ENCODE data around the gene EFEMP1.

EFEMP1 gene

DNA sequence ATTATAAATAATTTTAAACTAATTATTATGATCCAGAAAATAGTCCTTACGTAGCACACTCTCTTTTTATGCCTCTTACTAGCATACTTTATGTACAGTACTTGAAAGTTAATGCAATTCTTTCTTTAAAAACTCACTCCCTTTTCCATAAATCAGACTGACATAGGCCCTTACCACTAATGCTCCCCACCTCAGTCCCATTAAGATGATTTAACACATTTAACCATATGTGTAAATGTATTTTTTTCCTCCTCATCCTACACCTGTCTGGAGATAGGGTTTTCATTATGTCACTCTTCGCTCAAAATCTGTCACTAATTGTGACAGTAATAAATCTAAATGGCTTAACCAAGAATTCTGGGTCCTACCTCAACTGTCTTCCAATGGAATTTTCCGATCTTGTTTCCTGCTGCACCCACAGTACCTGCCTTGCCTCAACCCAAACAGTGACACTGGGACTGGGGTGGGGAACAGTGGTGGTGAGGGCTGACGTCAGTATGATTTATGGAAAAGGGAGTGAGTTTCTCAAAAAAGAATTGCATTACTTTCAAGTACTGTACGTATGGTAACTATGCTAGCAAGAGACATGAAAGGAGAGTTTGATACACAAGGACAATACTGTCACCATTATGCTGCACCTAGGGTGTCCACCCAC is 25.1 kb downstream of the EFEMP1 start:
- ATAC-seq: no peak

DNA sequence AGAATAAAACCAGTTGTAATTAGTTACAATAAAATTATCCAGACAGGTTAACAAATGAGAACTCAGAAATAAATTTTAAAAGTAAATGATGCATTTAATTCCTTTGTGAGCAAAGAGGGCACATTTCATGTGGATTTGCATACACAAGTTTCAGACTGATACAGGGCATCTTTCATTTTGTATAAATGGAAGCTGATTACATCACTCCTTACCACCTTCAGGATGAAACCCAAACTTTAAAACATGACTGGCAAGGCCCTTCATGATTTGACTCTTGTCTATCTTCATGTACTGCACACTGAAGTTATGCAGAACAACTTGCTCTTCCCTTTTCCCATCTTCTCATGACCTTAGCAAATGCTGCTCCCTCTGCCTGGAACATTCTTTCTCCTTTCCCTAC is 26.9 kb downstream of the EFEMP1 start:
- DNase-seq (no peak), ATAC-seq (no peak)

More for the DNA sequence above, 25.1 kb downstream of the EFEMP1 start:
- no peak for DNase-seq

DNA sequence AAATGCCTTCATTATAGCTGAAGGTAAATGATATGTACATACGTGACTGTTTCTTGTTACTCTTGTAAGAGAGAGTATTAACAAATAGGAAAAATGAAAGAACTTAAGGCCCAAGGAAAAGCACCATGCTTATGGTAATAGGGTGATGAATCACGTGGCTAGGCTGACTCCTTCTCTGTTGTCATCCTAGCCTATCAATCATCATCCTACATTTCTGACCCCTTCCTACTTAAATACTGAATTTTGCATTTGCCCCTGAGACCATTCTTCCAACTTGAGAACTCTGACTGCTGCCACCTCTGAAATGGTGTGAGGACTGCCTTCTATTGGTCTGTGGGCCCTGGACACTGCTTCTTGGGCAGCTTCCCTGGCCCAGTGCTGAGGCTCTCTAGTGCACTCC is 28.9 kb downstream of the EFEMP1 start:
- DNase-seq: no peak
- ATAC-seq: no peak

DNA sequence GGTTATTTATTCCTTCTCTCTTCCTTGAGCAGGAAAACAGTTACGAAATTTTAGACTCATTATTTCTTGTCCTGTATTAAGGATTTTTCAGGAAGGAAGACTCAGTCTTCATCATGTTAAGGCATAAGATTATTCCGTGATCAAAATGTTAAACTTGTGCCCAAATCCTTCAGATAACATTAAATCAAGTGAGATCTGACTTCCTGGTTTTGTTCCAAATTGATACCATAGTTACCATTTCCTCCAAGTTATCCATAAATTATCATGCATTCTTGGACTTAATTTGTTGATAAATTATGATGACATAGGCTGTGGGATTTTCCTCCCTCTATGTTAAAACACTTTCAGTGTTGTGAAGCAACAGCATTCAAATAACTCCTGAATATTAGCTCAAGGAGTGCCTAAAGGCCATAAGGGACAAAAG is 31.9 kb downstream of the EFEMP1 start:
- DNase-seq (no peak), ATAC-seq (no peak)

DNA sequence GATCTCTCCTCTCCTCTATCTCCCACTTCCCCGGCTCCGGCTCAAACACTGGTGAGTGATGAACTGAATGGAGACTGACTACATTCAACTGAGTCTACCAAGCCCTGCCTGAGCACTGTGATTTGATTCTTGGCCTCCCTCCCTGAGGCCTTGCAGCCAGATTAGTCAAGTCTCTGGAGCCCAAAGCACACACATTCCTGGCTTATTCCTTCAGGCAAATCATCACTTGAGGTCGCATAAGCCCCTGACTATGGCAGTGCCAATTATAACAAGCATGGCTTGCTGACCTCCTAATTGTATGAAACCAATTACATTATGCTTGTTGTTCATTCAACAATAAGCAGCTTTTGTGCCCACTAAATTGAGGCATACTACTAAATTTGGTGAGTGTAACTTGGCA is 34.6 kb downstream of the EFEMP1 start:
- DNase-seq: no peak
- no peak for ATAC-seq

DNA sequence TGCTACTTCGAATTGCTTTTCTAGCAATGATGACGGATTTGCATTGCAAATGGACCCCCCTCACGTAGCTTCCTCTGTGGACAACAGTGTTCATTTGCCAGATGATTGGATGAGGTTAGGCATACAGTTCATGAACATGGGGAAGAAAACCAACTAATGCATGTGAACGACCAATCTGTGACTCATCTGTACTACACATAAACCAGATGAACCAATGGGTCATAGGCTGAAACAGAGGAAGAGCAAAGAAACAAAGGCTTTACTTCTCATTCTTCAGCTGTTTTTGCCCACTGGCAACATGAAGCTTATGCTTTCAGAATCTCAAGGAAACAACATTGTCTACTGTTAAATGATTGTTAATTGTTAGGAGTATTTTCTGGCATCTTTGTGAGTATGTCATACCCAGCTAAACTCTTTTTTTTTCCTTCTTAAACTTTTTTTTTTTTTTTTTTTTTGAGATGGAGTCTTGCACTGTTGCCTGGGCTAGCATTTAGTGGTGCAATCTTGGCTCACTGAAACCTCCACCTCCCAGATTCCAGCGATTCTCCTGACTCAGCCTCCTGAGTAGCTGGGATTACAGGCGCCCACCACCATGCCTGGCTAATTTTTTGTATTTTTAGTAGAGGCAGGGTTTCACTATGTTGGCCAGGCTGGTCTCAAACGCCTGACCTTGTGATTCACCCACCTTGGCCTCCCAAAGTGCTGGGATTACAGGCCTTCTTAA is 35.5 kb downstream of the EFEMP1 start:
- no peak for ATAC-seq
- DNase-seq: no peak

DNA sequence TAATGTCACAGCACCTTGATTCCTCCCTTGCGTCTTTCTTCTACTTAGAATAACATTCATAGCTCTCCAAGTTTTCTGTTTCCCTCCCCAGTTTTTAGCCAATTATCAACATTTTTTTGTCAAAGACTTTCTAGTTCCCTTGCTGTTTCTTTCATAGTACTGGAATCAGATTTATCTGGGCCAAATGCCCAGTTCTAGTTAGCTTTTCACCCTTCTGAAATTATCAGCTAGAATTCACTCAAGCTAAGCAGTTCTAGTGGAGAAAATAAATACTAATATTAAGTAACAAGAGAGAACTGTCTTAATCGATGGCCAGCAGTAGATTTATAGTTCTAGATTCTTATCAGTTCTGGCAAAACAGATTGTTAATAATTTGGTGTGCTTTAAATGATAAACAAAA is 36.2 kb downstream of the EFEMP1 start:
- DNase-seq (no peak), ATAC-seq (no peak)

DNA sequence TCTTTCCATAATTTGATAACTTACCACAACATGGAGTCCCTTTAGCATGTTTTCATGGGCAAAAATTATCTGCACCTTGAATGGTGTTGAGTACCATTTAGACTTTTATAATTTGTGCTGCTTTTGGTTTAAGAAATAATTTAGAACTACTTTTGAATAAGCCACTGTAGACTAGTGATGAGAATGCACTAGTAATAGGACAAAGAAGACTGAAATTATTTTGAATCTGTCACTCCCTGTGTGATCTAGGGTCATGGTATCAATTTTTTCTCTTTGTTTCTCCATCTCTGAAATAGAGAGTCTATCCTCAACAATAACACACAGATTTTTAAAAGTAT is 37.7 kb downstream of the EFEMP1 start:
- DNase-seq (no peak), ATAC-seq (no peak)

DNA sequence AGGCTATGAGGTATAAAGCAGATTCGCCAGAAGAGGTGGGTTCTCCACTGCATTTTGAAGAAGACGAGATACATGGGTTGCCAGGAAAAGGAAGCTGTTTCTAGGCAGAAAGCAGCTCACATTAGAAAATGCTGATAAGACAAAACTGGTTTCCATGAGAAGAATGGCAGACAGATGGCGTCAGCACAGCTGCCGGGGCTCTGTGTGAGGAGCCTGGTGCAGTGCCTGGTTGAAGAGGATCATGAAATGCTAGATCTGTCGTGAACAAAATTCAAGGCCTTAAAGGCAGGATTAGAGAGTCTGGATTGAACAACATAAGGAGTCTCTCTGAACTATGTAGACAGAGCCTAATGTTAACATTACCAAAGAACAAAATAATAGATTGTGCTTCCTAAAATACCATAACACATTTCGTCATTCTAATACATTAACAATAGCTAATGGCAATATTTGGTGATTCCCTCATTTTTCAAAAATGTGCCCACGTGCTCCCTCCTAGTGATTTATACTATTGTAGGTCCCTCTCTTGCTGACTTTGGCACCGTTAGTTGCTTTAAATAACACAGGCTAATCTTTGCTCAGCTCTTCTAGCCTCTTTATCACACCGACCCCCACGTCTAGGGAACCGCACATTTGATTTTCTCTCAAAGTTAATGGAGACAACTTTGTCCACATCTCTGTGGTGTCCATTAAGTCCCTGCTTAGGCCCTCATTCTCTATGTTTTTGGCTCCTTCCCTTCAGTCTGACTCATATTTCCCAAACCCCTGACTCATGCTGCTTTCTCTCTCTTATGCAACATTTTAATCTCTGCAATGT is 38.2 kb downstream of the EFEMP1 start:
- no peak for DNase-seq
- ATAC-seq: no peak

DNA sequence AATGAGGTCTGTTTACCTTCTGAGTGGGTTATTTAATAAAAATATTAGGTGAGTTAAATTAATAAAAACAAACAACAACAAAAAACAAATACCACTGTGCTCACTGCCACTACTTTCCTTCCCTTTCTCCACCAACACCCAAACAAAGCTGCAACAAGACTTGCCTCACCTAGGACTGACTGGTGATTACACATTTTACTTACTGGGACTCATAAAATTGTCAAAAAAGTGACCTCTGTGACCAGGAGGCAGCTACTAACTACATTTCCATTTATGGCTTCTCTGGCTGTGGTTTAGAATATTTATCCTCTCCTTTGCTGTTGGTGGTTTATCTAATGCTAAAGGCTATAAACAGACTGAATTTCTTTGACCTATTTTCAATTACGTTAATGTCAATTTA is 39.8 kb downstream of the EFEMP1 start:
- DNase-seq (no peak), ATAC-seq (no peak)

DNA sequence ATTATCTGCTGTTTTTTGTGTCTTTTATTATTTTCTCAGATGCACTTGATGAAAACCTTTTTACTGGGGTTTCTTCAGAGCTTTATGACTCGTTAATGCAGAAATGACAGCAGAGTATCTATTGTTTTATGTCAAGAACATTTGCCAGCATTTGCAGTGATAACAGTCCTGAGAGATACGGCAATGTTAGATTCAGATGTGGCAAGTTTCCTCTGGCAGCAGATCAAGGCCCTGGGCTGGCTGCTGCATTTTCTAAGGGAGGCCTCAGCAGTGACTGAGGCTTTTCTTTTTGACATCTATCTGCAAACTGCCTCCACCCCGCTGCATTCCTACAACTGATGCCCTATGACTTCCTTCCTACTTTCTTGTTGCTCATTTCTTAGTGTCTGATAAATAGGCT is 40.2 kb downstream of the EFEMP1 start:
- ATAC-seq (no peak), DNase-seq (no peak)

DNA sequence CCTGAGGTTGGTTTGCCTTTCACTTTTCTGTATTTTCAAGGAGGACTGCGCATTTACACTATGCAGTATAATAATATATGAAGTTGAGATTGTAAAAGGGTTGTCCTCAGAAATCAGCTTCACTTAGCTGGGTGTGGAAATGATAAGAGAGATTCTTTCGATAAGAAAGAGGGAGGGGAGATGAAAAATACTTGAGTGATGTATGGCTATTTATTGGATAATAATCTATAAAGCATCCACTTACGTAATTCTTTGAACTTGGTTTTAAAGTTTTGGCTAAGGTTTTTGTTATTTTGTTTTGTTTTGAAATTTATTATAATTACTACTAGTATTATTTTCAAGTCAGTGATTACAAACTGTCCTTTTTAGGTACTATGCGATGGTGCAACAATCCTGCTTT is 40.6 kb downstream of the EFEMP1 start:
- no peak for ATAC-seq
- DNase-seq: no peak

DNA sequence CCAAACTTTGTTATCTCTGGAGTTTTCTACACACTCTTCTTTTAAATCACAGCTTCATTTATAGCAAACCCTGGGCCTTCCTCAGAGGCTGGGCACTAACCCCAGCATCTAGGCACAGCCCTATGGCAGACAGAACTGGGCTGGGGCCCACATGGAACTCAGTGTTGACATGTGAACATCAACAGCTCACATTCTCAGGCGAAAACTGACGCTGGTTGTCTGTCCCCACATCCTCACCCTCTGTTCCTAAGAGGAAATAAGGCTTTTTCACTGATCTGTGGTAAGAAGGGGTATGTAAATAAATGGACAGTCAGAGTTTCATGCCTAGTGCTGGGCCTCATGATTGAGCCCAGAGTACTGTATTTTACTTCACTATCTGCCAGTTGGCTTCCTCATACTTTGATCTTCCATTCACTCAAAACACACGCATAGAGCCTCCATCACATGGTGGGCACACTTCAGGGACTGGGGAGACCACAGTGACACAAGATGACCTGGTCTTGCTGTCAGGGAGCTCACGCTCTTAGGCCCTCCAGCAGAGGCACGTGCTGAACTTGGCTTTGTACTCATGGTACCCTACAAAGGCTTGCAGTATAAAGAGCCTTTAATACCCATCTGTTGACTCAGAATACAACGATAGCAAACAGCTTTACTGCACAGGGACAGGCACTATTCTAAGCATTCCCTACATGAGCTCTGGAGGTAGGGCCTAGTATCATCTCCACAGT is 43.0 kb downstream of the EFEMP1 start:
- DNase-seq: no peak
- ATAC-seq: no peak

DNA sequence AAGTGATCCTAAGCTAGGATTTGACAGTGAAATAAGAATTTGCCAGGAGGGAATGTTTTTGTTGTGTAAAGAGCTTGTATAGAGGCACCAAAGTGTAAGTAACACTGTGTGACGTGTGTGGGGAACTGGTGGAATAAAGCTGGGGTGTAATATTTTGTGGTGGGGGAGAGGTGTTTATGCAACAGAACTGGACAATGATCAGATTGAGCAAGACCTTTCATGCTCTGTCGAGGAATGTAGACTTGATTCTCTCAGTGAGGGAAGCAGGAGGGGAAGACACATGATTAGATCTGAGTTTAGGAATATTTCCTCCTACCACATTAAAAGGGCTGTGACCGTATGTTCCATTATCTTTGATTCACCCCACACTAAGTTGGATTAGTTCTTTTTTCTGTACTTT is 43.6 kb downstream of the EFEMP1 start:
- ATAC-seq (no peak), DNase-seq (no peak)

DNA sequence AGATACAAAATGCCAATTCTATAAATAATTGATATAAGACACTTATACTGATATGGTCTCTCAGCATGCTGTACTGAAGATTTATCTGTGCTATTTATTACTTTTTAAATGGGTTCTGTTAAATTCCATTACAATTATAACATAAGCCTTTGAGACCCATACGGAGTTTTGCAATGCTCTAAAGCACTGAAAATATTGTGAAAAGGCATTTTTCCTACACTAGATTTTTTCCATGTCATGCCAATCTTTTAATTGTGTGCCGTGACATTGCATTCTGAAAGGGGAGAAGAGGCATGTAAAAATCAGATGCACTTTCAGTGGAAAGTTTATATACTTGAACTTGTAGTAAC is 46.5 kb downstream of the EFEMP1 start:
- DNase-seq: no peak

DNA sequence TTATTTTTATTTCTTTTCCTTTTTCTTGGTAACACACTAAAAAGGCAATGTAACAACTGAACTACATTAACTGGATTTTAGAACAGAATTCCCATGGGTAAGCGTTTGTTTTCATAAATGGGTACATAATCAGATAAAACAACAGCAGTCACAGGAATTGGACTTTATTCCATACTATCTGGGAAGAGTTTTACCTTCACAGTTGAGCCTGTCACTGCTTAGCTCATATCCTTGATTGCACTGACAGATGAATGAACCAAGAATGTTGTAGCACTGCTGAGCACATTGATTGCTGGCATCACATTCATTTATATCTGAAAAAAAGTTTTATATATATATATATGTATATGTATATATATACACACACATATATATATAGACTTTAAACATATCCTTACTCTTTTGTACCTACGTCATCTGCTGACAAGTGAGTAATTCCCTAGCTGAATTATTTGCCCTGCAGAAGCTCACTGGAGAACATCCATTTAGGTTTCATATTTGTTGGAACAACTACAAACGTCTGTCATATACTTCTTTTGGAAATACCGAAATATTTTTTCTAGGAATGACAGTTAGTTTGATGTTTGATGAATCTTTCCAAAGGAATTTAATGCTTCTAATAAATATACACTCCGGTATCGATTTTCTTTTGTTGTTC is 47.0 kb downstream of the EFEMP1 start:
- DNase-seq (no peak), ATAC-seq (no peak)

More for the DNA sequence above, 46.5 kb downstream of the EFEMP1 start:
- ATAC-seq: no peak

DNA sequence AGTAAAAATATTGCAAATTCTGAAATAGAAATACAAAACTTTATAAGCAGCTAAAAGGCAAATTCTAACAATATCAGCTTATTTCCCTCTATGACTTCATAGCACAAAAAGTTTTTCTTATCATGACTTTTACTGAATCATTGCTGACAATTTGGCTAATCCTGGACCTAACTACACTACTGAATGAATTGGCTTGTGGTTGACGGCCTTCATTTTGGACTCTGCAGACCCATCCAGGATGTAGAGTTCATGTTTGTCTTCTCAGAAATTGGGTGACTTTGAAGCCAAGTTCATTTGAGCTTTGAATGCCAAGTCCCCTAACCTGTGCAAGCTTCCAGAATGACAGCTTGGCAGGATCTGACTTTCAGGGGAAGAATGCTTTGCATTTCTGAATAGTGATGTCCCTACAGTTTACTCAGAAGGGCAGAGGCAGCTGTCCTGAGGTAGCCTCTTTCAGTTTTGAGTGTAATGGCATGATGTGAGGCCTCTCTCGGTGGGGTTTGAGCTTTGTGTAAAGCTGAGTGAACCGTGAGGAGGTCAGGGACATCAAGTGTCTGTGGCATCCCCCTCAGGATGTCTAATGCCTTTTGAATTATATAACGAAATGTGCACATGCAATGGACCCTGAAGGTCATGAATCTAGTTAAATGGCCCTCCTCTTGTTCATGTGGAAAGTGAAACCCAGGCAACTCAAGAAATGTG is 48.0 kb downstream of the EFEMP1 start:
- ATAC-seq: no peak
- no peak for DNase-seq

DNA sequence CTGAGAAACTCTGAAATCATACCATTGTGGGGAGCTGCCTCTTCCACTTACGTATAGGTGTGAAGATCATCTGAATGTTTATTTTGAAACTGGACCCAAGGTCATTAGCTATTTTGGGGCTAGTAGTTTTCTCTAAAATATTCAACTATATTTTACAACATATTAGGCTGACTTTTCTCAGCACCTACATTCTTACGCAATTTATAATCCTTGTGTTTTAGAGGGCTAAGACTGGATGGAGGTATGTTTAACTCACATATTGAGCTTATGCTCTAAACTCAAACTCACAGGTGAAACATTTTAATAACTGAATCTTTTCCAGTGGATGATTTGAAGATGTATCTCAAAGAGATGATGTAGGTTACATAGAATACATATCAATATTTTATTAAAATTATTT is 49.2 kb downstream of the EFEMP1 start:
- no peak for ATAC-seq
- no peak for DNase-seq

DNA sequence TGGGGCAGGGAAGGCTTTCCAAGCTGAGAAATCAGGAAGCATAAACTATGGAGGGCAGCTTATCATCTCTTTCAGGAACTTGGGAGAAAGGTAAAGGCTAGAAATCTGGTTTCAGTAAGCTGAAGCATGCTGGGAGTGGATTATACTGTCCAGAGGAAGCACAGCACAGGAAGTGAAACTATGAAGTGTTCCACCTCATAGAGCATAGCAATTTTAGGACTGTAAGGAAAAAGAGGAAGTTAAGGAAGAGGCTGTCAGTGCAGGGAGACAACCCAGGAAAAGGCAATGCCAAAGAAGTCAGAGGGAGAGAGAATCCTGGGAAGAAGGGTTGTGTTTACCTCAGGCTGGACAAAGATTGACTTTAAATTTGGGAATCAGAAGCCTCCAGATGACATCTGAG is 51.9 kb downstream of the EFEMP1 start:
- ATAC-seq (no peak), DNase-seq (no peak)

DNA sequence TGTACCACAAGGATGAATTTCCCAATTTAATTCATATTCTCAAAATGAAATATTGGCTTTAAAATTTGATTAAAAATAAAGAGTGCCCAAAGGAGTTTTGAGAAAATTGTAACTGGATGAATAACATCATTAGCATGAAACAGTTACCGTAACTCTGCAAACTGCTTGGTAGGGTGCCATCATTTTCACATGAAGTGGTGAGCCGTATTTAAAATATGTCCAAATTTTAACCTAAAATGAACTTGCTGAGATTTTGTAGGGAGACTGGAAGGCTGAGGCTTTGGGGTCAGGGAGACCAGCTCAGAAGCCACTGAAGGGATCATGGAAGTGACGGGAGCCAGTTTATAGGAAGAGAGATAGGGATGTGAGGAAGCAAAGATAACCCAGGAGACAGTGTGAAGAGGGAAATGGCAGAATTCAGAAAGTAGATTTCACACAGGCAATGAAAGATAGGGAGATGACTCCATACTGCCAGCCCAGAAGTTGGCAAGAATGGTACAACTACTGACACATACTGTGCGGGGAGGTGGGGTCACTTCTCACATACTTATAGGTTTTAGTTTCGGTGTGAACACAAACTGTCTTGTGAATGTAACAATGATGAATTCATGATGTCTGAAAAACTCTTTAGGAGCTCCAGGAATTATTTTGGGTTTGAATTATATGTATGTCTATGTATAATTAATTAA is 53.8 kb downstream of the EFEMP1 start:
- DNase-seq (no peak), ATAC-seq (no peak)

Measured in stimulated activated naive CD8-positive, alpha-beta T cell treated with anti-CD3 and anti-CD28 coated beads, Interleukin-15, Interleukin-2, amounts not matched to agents 100 U/mL and 50 U/mL, for 24 hours (primary cell).